ENCODE data around the gene MROH2B.
"Not testable (repeated sequence)": the region's sequence is repeated elsewhere in the genome, so short reads cannot be mapped to it uniquely, and the experiment has no call there.

MROH2B gene

DNA sequence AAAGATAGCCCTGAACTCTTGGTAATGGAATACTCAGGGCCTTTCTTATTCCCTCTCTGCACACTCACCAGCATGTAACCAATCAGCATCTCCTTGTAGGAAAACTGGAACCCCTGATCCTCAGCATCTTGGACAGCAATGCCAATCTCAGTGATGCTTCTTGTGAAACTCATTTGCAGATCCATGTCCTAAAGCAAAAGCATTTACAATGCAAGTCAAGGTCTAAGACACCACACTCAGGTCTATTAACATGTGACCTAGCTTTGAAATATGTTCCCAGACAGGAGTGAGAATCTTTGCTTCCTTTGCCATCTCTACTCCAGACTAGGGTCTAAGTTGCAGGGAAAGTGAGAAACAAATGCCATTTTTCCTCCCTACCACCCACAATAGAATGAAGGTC, 38.2 kb downstream of the MROH2B start:
- Histone ChIP-seq H3K4me3 (ENCODE audit: low read depth in 1 of 2, low read length in 2 of 2) (no peak overlapping the region), H3K79me2 (ENCODE audit: insufficient read depth, low read length) (no peaks in the 10 kb centered on the region), H3K9ac (ENCODE audit: low read depth, low read length) (no peak overlapping the region), H3K4me1 (ENCODE audit: insufficient read depth, low read length) (no peaks in the 10 kb centered on the region), H2AFZ (ENCODE audit: low read depth, low read length) (no peak overlapping the region), H4K20me1 (ENCODE audit: insufficient read depth, low read length) (no peaks in the 10 kb centered on the region), H3K27ac (ENCODE audit: low read length) (no peak overlapping the region), H3K27me3 (ENCODE audit: insufficient read depth, low read length, poor library complexity) (no peaks in the 10 kb centered on the region), H3K36me3 (ENCODE audit: insufficient read depth, low read length) (no peaks in the 10 kb centered on the region), H3K9me3 (ENCODE audit: insufficient read depth, low read length, severe bottlenecking) (no peaks in the 10 kb centered on the region), H3K4me2 (ENCODE audit: insufficient read depth, low read length) (no peak overlapping the region)
- DNase-seq (no peak), ATAC-seq (ENCODE audit: insufficient read depth, low read depth) (no peak)
- TF ChIP-seq EZH2 (IDR thresholded peaks at IDR 0.05; ENCODE audit: borderline replicate concordance, low read depth, low read length, severe bottlenecking) = no peak
- no peak for TF ChIP-seq CTCF (IDR thresholded peaks at IDR 0.05; ENCODE audit: borderline replicate concordance, extremely low read depth, low read length, poor library complexity, severe bottlenecking)

DNA sequence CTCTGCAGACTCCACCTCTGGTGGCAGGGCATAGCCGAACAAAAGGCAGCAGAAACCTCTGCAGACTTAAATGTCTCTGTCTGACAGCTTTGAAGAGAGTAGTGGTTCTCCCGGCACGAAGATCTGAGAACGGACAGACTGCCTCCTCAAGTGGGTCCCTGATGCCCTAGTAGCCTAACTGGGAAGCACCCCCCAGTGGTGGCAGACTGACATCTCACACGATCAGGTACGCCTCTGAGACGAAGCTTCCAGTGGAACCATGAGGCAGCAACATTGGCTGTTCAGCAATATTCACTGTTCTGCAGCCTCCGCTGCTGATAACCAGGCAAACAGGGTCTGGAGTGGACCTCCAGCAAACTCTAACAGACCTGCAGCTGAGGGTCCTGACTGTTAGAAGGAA, 48.5 kb downstream of the MROH2B start:
- not testable (repeated sequence) for H3K36me3 ChIP-seq (ENCODE audit: insufficient read depth, low read length); H2AFZ ChIP-seq (ENCODE audit: low read depth, low read length); H3K4me1 ChIP-seq (ENCODE audit: insufficient read depth, low read length); H3K9ac ChIP-seq (ENCODE audit: low read depth, low read length); DNase-seq; H3K27ac ChIP-seq (ENCODE audit: low read length); H3K27me3 ChIP-seq (ENCODE audit: insufficient read depth, low read length, poor library complexity); H3K4me3 ChIP-seq (ENCODE audit: low read depth in 1 of 2, low read length in 2 of 2); H3K9me3 ChIP-seq (ENCODE audit: insufficient read depth, low read length, severe bottlenecking); H3K79me2 ChIP-seq (ENCODE audit: insufficient read depth, low read length); H3K4me2 ChIP-seq (ENCODE audit: insufficient read depth, low read length); ATAC-seq (ENCODE audit: insufficient read depth, low read depth); H4K20me1 ChIP-seq (ENCODE audit: insufficient read depth, low read length)

DNA sequence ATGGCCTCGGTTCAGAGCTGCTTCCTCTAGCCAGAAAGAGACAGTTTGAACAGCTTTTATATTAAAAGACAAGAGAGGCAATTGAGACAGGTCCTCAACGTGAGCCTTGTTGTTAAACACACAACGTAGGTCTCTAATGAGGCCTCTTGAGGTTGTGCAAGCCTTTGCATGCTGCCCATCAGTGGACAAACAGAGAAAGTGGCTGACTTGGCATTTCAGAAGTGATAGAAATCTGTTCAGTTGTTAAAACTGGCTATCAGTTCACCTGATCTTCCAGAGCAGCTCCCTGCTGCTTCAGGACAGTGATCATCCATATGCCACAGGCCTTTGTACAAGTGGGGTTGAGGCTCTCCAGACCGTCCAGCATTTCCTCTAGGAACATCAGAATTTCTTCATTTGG, 58.8 kb downstream of the MROH2B start:
- TF ChIP-seq CTCF (IDR thresholded peaks at IDR 0.05; ENCODE audit: borderline replicate concordance, extremely low read depth, low read length, poor library complexity, severe bottlenecking) (no peak), EZH2 (IDR thresholded peaks at IDR 0.05; ENCODE audit: borderline replicate concordance, low read depth, low read length, severe bottlenecking) (no peak)
- no peak overlapping the region for H2AFZ ChIP-seq (ENCODE audit: low read depth, low read length)
- DNase-seq = no peak
- H3K27ac ChIP-seq (ENCODE audit: low read length) = no peak overlapping the region
- H3K9ac ChIP-seq (ENCODE audit: low read depth, low read length) = no peak overlapping the region
- peaks cover 20% of the 10 kb centered on the region for H3K27me3 ChIP-seq (ENCODE audit: insufficient read depth, low read length, poor library complexity)
- no peak overlapping the region for H3K4me2 ChIP-seq (ENCODE audit: insufficient read depth, low read length)
- ATAC-seq (ENCODE audit: insufficient read depth, low read depth) = no peak
- no peaks in the 10 kb centered on the region for H3K9me3 ChIP-seq (ENCODE audit: insufficient read depth, low read length, severe bottlenecking)
- H3K36me3 ChIP-seq (ENCODE audit: insufficient read depth, low read length) = no peaks in the 10 kb centered on the region
- H3K4me3 ChIP-seq (ENCODE audit: low read depth in 1 of 2, low read length in 2 of 2) = no peak overlapping the region
- H4K20me1 ChIP-seq (ENCODE audit: insufficient read depth, low read length) = no peaks in the 10 kb centered on the region
- H3K4me1 ChIP-seq (ENCODE audit: insufficient read depth, low read length) = no peaks in the 10 kb centered on the region
- H3K79me2 ChIP-seq (ENCODE audit: insufficient read depth, low read length) = no peaks in the 10 kb centered on the region

DNA sequence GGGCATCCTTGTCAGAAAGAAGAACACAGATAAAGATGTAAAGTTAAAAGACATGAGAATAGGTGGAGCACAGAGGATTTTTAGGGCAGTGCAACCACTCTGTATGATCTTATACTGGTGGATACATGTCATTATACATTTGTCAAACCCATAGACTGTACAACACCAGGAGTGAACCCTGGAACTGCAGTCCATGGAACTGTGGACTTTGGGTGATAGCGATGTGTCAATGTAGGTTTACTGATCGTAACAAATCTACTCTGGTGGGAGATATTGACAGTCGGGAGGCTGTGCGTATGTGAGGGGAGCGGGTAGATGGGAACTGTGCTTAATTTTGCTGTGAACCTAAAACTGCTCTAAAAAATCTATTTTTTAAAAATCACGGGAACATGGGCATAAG, 60.6 kb downstream of the MROH2B start:
- no peak for TF ChIP-seq CTCF (IDR thresholded peaks at IDR 0.05; ENCODE audit: borderline replicate concordance, extremely low read depth, low read length, poor library complexity, severe bottlenecking)
- no peak for TF ChIP-seq EZH2 (IDR thresholded peaks at IDR 0.05; ENCODE audit: borderline replicate concordance, low read depth, low read length, severe bottlenecking)
- ATAC-seq (ENCODE audit: insufficient read depth, low read depth) (no peak), DNase-seq (no peak)
- no peak overlapping the region for H3K9ac ChIP-seq (ENCODE audit: low read depth, low read length)
- no peaks in the 10 kb centered on the region for H3K36me3 ChIP-seq (ENCODE audit: insufficient read depth, low read length)
- no peaks in the 10 kb centered on the region for H3K9me3 ChIP-seq (ENCODE audit: insufficient read depth, low read length, severe bottlenecking)
- no peaks in the 10 kb centered on the region for H4K20me1 ChIP-seq (ENCODE audit: insufficient read depth, low read length)
- H3K27me3 ChIP-seq (ENCODE audit: insufficient read depth, low read length, poor library complexity) = peaks cover 20% of the 10 kb centered on the region
- H3K4me2 ChIP-seq (ENCODE audit: insufficient read depth, low read length) = no peak overlapping the region
- H3K4me3 ChIP-seq (ENCODE audit: low read depth in 1 of 2, low read length in 2 of 2) = no peak overlapping the region
- H3K4me1 ChIP-seq (ENCODE audit: insufficient read depth, low read length) = no peaks in the 10 kb centered on the region
- no peak overlapping the region for H3K27ac ChIP-seq (ENCODE audit: low read length)
- no peak overlapping the region for H2AFZ ChIP-seq (ENCODE audit: low read depth, low read length)
- H3K79me2 ChIP-seq (ENCODE audit: insufficient read depth, low read length) = no peaks in the 10 kb centered on the region
